IMR-90 (cell line): Measurements from ENCODE around the gene SLC4A3.

Experiments used
- BHLHE40 ChIP-seq: fragments of 150-350 bp; IDR thresholded peaks from 2 replicates; pipeline ENCODE4 v1.6.1; 2016; ENCODE audit warnings: mild to moderate bottlenecking, low read depth, low read length
- CEBPB ChIP-seq: IDR thresholded peaks from 2 replicates; pipeline ENCODE4 v1.6.1; 2012; ENCODE audit warnings: low read depth, low read length, improper control_type of control experiment
- CTCF ChIP-seq: conservative IDR thresholded peaks from 2 replicates; pipeline ENCODE4 v1.5.1; 2012; ENCODE audit warnings: mild to moderate bottlenecking, low read depth, low read length, improper control_type of control experiment
- ELK1 ChIP-seq: fragments of 150-350 bp; IDR thresholded peaks from 2 replicates; pipeline ENCODE4 v1.6.1; 2016; ENCODE audit warnings: low read depth, mild to moderate bottlenecking, low read length, moderate library complexity, borderline replicate concordance
- MAZ ChIP-seq: IDR thresholded peaks from 2 replicates; pipeline ENCODE4 v1.6.1; 2012; ENCODE audit warnings: low read depth, mild to moderate bottlenecking, low read length, improper control_type of control experiment, moderate library complexity, borderline replicate concordance
- RAD21 ChIP-seq: IDR thresholded peaks from 2 replicates; pipeline ENCODE4 v1.6.1; 2012; ENCODE audit warnings: low read length, improper control_type of control experiment
- RFX5 ChIP-seq: IDR thresholded peaks from 2 replicates; pipeline ENCODE4 v1.8.0; 2012; ENCODE audit warnings: low read depth, mild to moderate bottlenecking, low read length, moderate library complexity
- USF2 ChIP-seq: fragments of 150-350 bp; IDR thresholded peaks from 2 replicates; pipeline ENCODE4 v1.6.1; 2017; ENCODE audit warnings: mild to moderate bottlenecking, antibody characterized with exemption, low read length, low read depth

GRCh38 chr2:219638217-219638947 is 11.0 kb downstream of the SLC4A3 start:
- TF ChIP-seq CTCF (0 out of 2 replicates have a peak, but pooled peaks have one; percentile 12), CEBPB (no peak), RAD21 (no peak), MAZ (no peak), USF2 (no peak), ELK1 (no peak), RFX5 (no peak), BHLHE40 (no peak)
